HG03039 (cell line): ENCODE results near the gene ANKH.
"Not testable (repeated sequence)": the region's sequence is repeated elsewhere in the genome, so short reads cannot be mapped to it uniquely, and the experiment has no call there.

Experiments used
- ATAC-seq: cut with Tn5 transposase; IDR thresholded peaks from one replicate; pipeline ENCODE4 v1.9.1; 2021; ENCODE audit warnings: mild to moderate bottlenecking, moderate library complexity; ENCODE audit not compliant: unreplicated experiment

ANKH gene

GRCh38 chr5:14871214-14872069 lies at the start of gene ANKH:
Gene ANKH (minus strand): TSS chr5:14871778. CDS start chr5:14871447, 331 bp downstream.
- ATAC-seq, result peak; percentile 94

- no peak for ATAC-seq
These were observed 48.5 kb upstream of the ANKH start for GRCh38 chr5:14920121-14920520.

DNA sequence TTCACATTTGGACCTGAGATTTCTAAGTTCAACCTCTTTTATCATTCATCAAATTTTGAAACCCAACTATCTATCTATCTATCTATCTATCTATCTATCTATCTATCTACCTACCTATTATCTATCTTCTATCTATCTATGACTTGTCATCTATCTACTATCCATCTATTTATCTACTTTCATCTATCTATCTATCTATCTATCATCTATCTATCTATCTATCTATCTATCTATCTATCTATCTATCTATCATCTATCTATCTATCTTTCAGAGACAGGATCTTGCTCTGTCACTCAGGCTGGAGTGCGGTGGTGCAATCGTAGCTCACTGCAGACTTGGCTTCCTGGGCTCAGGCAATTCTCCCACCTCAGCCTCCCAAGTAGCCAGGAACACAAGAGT lies 47.5 kb upstream of the ANKH start:
- not testable (repeated sequence) for ATAC-seq

- ATAC-seq, result no peak
These were observed 46.1 kb upstream of the ANKH start for GRCh38 chr5:14917719-14918118.

DNA sequence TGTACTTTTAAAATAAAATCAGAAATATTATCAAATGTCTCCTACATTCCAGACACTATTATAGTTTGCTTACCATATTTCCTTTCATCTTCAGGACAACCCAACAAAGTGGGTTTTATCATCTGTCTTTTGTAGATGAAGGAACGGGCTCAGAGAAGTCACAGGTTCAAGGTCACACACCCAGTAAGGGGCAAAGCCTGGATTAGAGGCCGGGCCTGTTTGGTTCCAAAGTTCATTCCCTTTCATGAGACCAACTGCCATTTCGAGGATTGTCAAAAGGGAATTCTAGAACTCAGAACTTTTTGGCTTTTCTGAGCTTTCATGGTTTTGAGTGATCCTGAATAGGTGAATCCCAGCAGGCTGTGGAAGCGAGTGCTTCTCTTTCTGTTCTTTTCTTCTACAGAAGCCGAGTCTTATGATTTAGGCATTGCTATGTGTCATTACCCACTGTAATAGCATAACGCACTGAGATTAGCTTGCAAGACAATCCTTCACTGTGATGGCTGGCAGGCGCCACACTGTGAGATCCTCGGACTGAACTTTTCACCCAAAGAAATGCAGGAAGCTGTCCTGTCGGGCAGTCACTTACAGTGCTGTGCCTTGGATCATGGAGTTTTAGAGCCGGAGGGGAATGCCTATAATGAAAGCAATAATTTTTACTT lies 43.8 kb upstream of the ANKH start:
- ATAC-seq, result no peak

DNA sequence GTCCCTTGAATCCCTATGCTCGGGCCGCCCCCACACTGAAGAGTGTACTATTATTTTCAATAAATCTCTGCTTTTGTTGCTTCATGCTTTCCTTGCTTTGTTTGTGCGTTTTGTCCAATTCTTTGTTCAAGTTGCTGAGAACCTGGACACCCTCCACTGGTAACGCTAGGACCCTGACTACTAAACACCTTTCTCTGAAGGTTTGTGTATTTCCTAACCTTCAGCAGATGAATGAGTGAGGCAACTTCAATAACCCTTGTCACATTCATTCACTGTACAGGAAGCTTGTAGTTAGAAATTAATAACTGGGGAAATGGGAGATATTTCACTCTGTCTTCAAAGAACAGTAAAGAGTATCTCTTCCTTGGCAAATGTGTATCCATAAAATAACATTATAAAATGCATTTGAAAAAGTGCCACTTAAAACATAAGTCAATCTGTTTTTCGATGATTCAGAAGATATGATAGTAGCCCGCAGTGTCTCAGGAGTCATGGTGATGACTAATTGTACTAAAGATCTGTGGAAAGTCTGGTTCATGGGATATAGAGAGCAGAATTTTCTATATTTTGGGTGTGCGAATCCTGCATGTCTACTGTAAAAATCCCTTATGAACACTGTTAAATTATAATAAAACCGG lies 43.2 kb upstream of the ANKH start:
- no peak for ATAC-seq

GRCh38 chr5:14914193-14914592 lies 42.6 kb upstream of the ANKH start:
- ATAC-seq, result no peak

DNA sequence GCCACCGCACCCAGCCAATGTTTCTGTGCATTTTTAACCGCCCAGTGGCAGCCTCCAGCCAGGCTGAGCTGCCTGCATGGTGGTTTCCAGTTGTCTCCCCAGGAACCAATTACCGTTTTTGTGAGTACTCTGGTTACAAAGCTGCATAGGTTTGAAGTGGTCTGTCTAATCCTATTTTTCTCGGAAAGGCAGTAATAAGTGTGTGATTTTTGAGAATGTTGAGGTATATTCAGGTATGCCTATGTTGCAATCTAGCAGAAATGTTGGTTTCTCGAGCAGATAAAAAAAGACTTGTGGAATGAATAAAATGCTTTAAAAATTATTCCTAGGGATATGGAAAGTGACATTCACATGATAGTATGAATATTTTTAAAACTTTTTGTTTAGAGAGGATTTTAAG lies 41.5 kb upstream of the ANKH start:
- ATAC-seq, result no peak

- ATAC-seq, result no peak
These were observed 40.6 kb upstream of the ANKH start for GRCh38 chr5:14912206-14912605.

DNA sequence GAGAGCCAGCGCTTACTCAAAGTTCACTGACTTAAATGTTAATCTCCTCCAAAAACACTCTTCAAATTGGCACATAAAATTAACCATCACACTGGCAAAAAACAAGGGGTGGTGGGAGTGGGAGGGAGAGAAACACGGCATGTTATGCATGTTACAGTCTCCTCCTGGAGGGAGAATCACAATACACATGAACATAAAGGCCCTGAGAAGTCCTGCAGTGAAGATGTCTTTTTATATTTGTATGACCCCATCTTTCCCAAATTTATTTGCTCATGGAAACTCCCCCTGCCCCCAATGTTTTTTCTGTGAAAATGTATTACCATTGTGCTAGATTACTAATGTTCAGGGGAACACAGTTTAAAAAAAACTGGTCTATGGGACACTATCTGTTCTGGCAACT lies 37.8 kb upstream of the ANKH start:
- ATAC-seq, result no peak

DNA sequence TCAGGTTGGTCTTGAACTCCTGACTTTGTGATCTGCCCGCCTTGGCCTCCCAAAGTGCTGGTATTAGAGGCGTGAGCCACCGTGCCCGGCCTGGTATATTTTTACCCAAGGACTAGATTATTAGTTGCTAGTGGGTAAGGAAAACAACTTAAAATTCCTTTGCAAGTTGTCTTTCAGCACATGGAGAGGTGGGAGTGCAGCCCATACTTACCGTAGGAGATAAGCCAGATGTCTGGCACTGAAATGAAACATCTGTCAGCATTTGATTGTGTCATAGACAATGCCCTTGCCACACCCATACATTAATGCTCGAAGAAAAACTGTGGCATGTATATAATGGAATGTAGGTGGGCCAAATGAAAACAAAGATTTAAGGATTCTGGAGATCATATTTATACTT lies 36.6 kb upstream of the ANKH start:
- no peak for ATAC-seq

DNA sequence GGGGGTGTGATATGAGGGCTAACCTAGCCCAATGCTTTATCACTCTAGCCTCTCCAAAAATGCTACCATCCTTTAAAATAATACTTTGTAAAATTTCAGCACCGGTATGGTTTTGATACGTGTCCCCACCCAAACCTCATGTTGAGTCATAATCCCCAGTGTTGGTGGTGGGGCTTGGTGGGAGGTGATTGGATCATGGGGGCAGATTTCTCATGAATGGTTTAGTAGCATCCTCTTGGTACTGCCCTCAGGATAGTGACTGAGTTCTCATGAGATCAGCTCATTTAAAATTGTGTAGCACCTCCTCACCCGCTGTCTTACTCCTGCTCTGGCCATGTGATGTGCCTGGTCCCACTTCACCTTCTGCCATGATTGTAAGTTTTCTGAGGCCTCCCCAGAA lies 35.0 kb upstream of the ANKH start:
- ATAC-seq, result no peak

DNA sequence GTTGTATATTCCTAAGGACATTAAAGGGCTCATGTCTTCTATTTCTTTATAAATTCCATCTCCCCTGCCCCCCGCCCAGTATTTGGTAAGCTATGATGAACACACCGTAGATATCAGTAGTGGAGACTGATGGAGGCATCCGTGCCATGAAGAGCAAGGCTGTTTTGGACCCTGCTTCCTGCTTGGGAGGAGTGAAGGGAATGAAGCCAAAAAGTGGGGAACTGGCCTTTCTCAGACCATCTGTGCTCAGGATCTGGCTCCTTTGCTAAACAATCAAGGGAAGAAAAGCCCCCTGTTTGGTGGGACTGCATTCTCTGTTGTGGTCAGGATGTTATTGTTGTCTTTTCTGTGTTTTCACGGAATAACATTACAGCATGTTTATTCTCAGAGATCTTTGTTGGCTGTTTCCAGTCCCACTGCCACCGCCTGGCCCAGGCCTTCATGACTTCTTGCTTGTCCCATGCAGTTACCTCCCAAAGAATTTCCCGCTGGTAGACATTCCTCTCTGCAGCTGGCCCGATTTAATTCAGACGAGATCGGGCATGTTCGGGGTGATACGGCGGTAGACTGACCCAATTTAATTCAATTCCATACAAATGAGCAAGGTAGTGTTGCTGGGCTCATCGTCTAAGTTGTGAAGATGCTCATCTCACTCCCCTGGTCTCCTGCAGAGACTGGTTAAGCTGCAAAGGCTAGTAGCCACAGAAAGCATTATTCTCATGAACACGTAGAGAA lies 31.4 kb upstream of the ANKH start:
- ATAC-seq, result no peak

DNA sequence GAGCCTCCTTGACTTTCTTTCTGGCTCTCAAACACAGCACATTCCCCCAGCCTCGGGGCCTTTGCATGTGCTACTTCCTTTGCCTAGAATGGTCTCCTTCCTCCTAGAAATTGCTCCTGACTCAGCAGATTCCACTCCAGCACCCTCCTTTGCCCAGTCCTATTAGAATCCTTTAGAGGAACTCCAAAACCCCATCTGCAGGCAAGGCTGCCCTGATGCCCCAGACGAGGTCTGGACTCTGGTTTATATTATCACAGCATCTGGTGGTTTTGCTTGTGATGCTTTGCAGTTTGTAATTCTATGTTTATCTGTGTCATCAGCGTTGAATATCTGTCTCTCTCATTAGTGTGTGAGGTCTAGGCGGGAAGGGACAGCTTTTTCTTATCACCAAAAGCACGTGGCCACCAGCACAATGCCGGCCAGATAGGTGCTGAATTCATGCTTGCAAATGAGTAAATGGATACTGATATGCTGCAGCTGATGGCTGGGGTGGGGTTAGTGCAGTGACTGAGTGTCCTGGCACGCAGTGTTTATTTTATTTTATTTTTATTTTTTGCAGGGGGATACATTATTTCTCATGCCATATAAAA lies 30.0 kb upstream of the ANKH start:
- ATAC-seq, result no peak

GRCh38 chr5:14900693-14901461 lies 29.3 kb upstream of the ANKH start:
- ATAC-seq, result no peak

DNA sequence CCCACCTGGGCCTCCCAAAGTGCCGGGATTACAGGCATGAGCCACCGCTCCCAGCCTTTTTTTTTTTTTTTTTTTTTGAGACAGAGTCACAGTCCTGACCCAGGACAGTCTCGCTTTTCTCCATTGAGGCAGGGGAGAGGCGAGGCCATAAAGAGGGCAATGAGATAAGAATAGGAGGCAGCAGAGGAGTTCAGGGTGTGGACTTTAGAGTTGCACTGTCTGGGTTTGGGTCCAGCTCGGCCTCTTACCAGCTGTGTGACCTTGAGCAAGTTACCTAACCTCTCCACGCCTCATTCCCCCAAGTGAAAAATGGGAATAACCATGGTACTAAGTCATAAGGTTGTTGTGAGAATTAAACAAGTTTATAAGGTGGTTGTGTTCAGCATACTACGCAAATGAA lies 24.6 kb upstream of the ANKH start:
- ATAC-seq, result no peak

DNA sequence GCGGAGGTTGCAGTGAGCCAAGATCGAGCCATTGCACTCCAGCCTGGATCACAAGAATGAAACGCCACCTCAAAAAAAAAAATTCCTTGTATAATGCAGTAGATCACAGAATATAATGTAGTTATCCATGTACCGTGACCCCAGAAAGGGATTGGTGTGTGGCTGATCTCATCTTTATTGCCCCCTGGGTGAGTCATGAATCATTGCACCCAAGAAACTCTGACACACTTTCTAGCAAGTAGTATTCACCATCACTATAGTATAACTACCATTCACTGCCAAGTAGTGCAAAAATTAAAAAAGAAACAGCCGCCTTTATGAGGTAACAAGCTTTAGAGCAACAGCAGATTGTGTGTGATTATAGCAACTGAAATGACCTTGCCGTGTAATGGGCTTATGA lies 23.7 kb upstream of the ANKH start:
- no peak for ATAC-seq

GRCh38 chr5:14894748-14895147 lies 23.2 kb upstream of the ANKH start:
- no peak for ATAC-seq

DNA sequence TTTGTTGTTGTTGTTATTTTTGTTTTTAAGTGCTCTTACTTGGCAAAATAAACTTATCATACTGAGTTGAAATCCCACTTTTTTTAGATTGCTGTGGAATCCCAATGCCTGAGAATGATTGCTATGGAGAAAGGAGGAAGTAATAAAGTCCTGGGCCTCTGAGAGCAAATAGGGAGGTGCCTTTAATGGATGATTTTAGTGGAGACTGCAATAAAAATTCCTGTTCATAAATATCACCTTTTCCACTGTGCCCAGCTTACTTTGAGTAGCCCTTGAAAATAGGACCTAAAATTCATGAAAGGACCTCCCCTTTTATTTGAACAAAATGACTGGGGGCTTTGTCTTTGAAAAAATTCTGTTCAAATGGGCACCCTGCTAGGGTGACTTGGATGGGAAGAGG lies 21.8 kb upstream of the ANKH start:
- no peak for ATAC-seq

- no peak for ATAC-seq
These were observed 19.3 kb upstream of the ANKH start for GRCh38 chr5:14890846-14891245.
